Measurements from ENCODE around the gene INTS14. TPM values are rescaled to one million over a fixed set of nuclear protein-coding genes. Genes with fewer than 3 reads are reported as not detected.

Gene INTS14
- total RNA-seq, 1 donor from 2014 or later, result 24.4 TPM

DNA sequence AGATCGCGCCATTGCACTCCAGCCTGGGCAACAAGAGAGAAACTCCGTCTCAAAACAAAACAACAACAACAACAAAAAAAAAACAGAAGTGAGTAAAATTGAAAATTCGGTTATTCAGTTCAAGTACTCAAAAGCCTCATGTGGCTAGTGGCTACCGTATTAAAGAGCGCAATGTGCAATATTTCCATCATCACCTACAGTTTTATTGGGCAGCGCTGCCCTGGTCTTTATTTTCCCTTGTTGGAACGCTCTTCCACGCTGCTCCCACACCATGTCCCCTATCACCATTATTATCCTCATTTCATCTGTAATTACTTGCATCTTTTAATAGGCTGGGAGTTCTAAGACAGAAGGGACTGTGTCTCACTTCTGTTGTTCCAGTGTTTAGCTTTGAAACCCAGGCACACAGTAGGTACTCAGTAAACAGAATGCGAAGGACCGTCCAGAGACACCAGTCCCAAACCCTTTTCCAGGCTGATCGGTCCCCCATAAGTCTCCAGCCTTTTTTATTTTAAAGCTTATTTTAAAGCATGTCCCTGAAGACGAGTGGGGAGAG, 81.1 kb downstream of the INTS14 start:
- DNase-seq (ENCODE audit: low read depth) (no peak), FAIRE-seq (no peak)
- no peaks in the 10 kb centered on the region for H3K9me3 ChIP-seq (ENCODE audit: insufficient read depth, low read depth, low read length)
- Mint-ChIP-seq H3K9me3 (ENCODE audit: unreplicated experiment) (no peaks in the 10 kb centered on the region), H3K27me3 (ENCODE audit: low read depth, unreplicated experiment) (no peaks in the 10 kb centered on the region), H3K27ac (ENCODE audit: unreplicated experiment) (peak overlapping the region; percentile 56), H3K4me1 (ENCODE audit: low read depth, unreplicated experiment) (peaks cover 25% of the 10 kb centered on the region), H3K36me3 (ENCODE audit: low read depth, unreplicated experiment) (no peaks in the 10 kb centered on the region), H3K4me3 (ENCODE audit: unreplicated experiment) (peak overlapping the region; percentile 83)
- H3K79me2 ChIP-seq (ENCODE audit: insufficient read depth, low read length), result peaks cover 48% of the 10 kb centered on the region
- no peak overlapping the region for H3K27ac ChIP-seq (ENCODE audit: low read depth, low read length)
- H3K27me3 ChIP-seq (ENCODE audit: insufficient read depth, low read length), result no peaks in the 10 kb centered on the region
- H3K4me2 ChIP-seq (ENCODE audit: low read length), result peak overlapping the region; percentile 96
- peaks cover 14% of the 10 kb centered on the region for H3K4me1 ChIP-seq (ENCODE audit: insufficient read depth, low read length)
- TF ChIP-seq EZH2 (IDR thresholded peaks at IDR 0.05; ENCODE audit: insufficient read depth, low read length), result no peak
- TF ChIP-seq, protein P1, sequence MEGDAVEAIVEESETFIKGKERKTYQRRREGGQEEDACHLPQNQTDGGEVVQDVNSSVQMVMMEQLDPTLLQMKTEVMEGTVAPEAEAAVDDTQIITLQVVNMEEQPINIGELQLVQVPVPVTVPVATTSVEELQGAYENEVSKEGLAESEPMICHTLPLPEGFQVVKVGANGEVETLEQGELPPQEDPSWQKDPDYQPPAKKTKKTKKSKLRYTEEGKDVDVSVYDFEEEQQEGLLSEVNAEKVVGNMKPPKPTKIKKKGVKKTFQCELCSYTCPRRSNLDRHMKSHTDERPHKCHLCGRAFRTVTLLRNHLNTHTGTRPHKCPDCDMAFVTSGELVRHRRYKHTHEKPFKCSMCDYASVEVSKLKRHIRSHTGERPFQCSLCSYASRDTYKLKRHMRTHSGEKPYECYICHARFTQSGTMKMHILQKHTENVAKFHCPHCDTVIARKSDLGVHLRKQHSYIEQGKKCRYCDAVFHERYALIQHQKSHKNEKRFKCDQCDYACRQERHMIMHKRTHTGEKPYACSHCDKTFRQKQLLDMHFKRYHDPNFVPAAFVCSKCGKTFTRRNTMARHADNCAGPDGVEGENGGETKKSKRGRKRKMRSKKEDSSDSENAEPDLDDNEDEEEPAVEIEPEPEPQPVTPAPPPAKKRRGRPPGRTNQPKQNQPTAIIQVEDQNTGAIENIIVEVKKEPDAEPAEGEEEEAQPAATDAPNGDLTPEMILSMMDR (IDR thresholded peaks at IDR 0.05; ENCODE audit: insufficient read depth, low read depth, low read length), result no peak
- peak overlapping the region; percentile 100 for H2AFZ ChIP-seq (ENCODE audit: low read depth, low read length)
- H3K9ac ChIP-seq (ENCODE audit: low read length), result peak overlapping the region; percentile 89
- no peaks in the 10 kb centered on the region for H3K36me3 ChIP-seq (ENCODE audit: insufficient read depth, low read length)
- H4K20me1 ChIP-seq (ENCODE audit: insufficient read depth, low read length), result peaks cover 30% of the 10 kb centered on the region
- H3K4me3 ChIP-seq (ENCODE audit: insufficient read depth, low read depth, low read length), result peak overlapping the region; percentile 88

Other genes starting within 250 kb of the INTS14 start
- 8.4 and 11.0 TPM in 2 replicates for gene IGDCC3, start 233.1 kb downstream of the INTS14 start, total RNA-seq
- 28.1 and 30.7 TPM in 2 replicates for gene IGDCC4, start 188.2 kb downstream of the INTS14 start, total RNA-seq
- 25.7 and 29.5 TPM in 2 replicates for gene DPP8, start 93.4 kb downstream of the INTS14 start, total RNA-seq
- gene HACD3, start 80.7 kb downstream of the INTS14 start, total RNA-seq, result 122 and 129 TPM in 2 replicates
- gene SLC24A1, start 10.8 kb upstream of the INTS14 start, total RNA-seq, result 10.3 and 12.4 TPM in 2 replicates
- gene DENND4A, start 181.2 kb upstream of the INTS14 start, total RNA-seq, result 13.9 and 15.8 TPM in 2 replicates